Mammary epithelial cell (primary cell): Measurements from ENCODE around the gene MMP11.

Source experiments
- EZH2 ChIP-seq: IDR thresholded peaks from 2 replicates; pipeline ENCODE4 v1.6.1; 2012; ENCODE audit warnings: low read length, inconsistent platforms, borderline replicate concordance
- TF ChIP-seq, protein P1 (sequence below), 2 donors: IDR thresholded peaks in 1 of 2; conservative IDR thresholded peaks in 1 of 2; 2 replicates each; pipeline ENCODE4 v1.5.1; 2011 to 2012; ENCODE audit warnings: inconsistent platforms in 2 of 2, low read length in 2 of 2, mild to moderate bottlenecking in 2 of 2, control low read depth in 1 of 2, low read depth in 1 of 2; ENCODE audit not compliant: insufficient read depth in 1 of 2; ENCODE audit errors: extremely low read depth in 1 of 2

GRCh38 chr22:23801238-23801821 is 28.7 kb downstream of the MMP11 start:
- TF ChIP-seq, protein P1, sequence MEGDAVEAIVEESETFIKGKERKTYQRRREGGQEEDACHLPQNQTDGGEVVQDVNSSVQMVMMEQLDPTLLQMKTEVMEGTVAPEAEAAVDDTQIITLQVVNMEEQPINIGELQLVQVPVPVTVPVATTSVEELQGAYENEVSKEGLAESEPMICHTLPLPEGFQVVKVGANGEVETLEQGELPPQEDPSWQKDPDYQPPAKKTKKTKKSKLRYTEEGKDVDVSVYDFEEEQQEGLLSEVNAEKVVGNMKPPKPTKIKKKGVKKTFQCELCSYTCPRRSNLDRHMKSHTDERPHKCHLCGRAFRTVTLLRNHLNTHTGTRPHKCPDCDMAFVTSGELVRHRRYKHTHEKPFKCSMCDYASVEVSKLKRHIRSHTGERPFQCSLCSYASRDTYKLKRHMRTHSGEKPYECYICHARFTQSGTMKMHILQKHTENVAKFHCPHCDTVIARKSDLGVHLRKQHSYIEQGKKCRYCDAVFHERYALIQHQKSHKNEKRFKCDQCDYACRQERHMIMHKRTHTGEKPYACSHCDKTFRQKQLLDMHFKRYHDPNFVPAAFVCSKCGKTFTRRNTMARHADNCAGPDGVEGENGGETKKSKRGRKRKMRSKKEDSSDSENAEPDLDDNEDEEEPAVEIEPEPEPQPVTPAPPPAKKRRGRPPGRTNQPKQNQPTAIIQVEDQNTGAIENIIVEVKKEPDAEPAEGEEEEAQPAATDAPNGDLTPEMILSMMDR (conservative IDR thresholded peaks at IDR 0.05 in 1 of 2, IDR thresholded peaks at IDR 0.05 in 1 of 2; ENCODE audit: extremely low read depth in 1 of 2, insufficient read depth in 1 of 2, low read depth in 1 of 2, low read length in 2 of 2), result no peak
- no peak for TF ChIP-seq EZH2
